ENCODE data around the gene GNAQ. TPM values are rescaled to one million over a fixed set of nuclear protein-coding genes. Genes with fewer than 3 reads are reported as not detected.
A peak's percentile ranks its signal among the peaks of the same experiment; 100 is the strongest.

Gene GNAQ
- polyA plus RNA-seq, 1 experiment = 71.4 TPM

GRCh38 chr9:77677397-77677796, 354.2 kb downstream of the GNAQ start:
- TF ChIP-seq CTCF (IDR thresholded peaks at IDR 0.05; ENCODE audit: low read depth, low read length) = no peak
- no peak for DNase-seq (ENCODE audit: low read depth, low spot score)
- Histone ChIP-seq H3K27me3 (ENCODE audit: control insufficient read depth, insufficient read depth, low read length) (no peaks in the 10 kb centered on the region), H3K4me3 (ENCODE audit: low read depth, low read length) (no peak overlapping the region), H3K27ac (ENCODE audit: low read depth, low read length) (no peak overlapping the region), H3K9me3 (ENCODE audit: control insufficient read depth, insufficient read depth, low read length) (no peaks in the 10 kb centered on the region)
- POLR2A ChIA-PET = no interaction called here
- CTCF ChIA-PET = interaction anchor here (0.9 kb wide), 1 partner anchor 27 kb away, joined by 4 read pairs; no protein-coding TSS in a partner anchor

GRCh38 chr9:77673941-77674791, 357.4 kb downstream of the GNAQ start:
- POLR2A ChIA-PET = interaction anchor here (0.6 to 1.0 kb wide), 3 partner anchors 22 to 77 kb away, joined by 3 to 5 read pairs (median 3); no protein-coding TSS in a partner anchor
- peak; percentile 15 for DNase-seq (ENCODE audit: low read depth, low spot score)
- peak overlapping the region; percentile 34 for H3K27ac ChIP-seq (ENCODE audit: low read depth, low read length)
- CTCF ChIA-PET = interaction anchor here (0.8 to 2.2 kb wide), 7 partner anchors 25 to 362 kb away, joined by 3 to 6 read pairs (median 3); no protein-coding TSS in a partner anchor
- no peaks in the 10 kb centered on the region for H3K27me3 ChIP-seq (ENCODE audit: control insufficient read depth, insufficient read depth, low read length)
- no peaks in the 10 kb centered on the region for H3K9me3 ChIP-seq (ENCODE audit: control insufficient read depth, insufficient read depth, low read length)
- no peak overlapping the region for H3K4me3 ChIP-seq (ENCODE audit: low read depth, low read length)
- no peak for TF ChIP-seq CTCF (IDR thresholded peaks at IDR 0.05; ENCODE audit: low read depth, low read length)

DNA sequence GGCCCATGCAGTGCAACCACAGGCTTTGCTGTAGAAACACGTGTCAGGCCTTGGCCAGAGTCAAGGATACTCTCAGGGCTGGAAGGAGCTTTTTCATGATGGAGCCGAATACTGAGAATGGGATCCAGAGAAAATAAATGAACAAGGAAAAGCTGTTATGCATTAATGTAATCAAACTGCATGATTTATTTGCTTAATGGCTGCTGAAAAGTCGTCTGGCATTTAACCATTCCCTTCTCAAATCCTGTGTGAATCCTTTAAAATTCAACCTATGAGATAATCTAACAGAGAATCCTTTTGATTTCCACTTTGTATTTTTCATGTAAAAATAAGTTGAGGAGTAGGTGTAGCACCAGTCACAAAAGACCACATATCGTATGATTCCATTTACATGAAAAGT, 359.4 kb downstream of the GNAQ start:
- H3K4me3 ChIP-seq (ENCODE audit: low read depth, low read length) = no peak overlapping the region
- no peaks in the 10 kb centered on the region for H3K9me3 ChIP-seq (ENCODE audit: control insufficient read depth, insufficient read depth, low read length)
- CTCF ChIA-PET = no interaction called here
- POLR2A ChIA-PET = no interaction called here
- DNase-seq (ENCODE audit: low read depth, low spot score) = no peak
- H3K27me3 ChIP-seq (ENCODE audit: control insufficient read depth, insufficient read depth, low read length) = no peaks in the 10 kb centered on the region
- no peak overlapping the region for H3K27ac ChIP-seq (ENCODE audit: low read depth, low read length)
- TF ChIP-seq CTCF (IDR thresholded peaks at IDR 0.05; ENCODE audit: low read depth, low read length) = no peak

GRCh38 chr9:77667151-77667550, 364.5 kb downstream of the GNAQ start:
- CTCF ChIA-PET = no interaction called here
- TF ChIP-seq CTCF (IDR thresholded peaks at IDR 0.05; ENCODE audit: low read depth, low read length) = no peak
- no peak for DNase-seq (ENCODE audit: low read depth, low spot score)
- Histone ChIP-seq H3K9me3 (ENCODE audit: control insufficient read depth, insufficient read depth, low read length) (no peaks in the 10 kb centered on the region), H3K27me3 (ENCODE audit: control insufficient read depth, insufficient read depth, low read length) (no peaks in the 10 kb centered on the region), H3K4me3 (ENCODE audit: low read depth, low read length) (no peak overlapping the region), H3K27ac (ENCODE audit: low read depth, low read length) (no peak overlapping the region)
- POLR2A ChIA-PET = no interaction called here

Other genes with a start within 250 kb of the GNAQ start
- 7.8 and 11.0 TPM in 2 replicates for gene CEP78, start 204.3 kb upstream of the GNAQ start, polyA plus RNA-seq (2011; rRNA removed)